DMS153 treated with DMSO at 0.1 percent for 48 hours (cell line): Measurements from ENCODE around the gene SECTM1.

Experiments used
- DNase-seq: peaks from one replicate; lab custom pipeline; 2025; ENCODE audit not compliant: unreplicated experiment; lab: John Stamatoyannopoulos, UW

Gene SECTM1

GRCh38 chr17:82329683-82330321 is 3.8 kb downstream of the SECTM1 start:
- no peak for DNase-seq

DNA sequence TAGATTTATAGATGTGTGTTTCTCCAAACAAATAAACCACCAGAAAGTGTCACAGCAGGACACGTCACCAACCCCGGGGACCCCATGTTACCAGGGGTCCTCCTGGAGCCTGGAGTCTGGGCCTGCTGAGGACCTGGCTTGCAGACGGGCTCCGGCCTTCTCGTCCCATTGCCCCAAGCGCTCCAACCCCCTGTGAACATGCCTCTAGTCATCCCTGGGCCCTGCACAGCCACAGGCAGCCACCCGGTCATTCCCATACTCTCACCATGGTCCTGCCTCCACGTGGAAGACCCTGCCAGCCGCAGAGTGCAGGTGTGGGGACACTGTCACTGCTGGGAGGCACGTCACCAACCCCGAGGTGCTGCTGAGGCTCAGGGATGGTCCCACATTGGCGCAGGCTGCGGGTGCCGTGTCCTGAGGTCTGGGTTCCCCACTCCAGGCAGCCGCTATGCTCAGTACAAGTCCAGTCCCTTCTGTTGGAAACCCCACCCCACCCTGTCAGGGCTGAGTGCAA is 4.5 kb downstream of the SECTM1 start:
- no peak for DNase-seq

DNA sequence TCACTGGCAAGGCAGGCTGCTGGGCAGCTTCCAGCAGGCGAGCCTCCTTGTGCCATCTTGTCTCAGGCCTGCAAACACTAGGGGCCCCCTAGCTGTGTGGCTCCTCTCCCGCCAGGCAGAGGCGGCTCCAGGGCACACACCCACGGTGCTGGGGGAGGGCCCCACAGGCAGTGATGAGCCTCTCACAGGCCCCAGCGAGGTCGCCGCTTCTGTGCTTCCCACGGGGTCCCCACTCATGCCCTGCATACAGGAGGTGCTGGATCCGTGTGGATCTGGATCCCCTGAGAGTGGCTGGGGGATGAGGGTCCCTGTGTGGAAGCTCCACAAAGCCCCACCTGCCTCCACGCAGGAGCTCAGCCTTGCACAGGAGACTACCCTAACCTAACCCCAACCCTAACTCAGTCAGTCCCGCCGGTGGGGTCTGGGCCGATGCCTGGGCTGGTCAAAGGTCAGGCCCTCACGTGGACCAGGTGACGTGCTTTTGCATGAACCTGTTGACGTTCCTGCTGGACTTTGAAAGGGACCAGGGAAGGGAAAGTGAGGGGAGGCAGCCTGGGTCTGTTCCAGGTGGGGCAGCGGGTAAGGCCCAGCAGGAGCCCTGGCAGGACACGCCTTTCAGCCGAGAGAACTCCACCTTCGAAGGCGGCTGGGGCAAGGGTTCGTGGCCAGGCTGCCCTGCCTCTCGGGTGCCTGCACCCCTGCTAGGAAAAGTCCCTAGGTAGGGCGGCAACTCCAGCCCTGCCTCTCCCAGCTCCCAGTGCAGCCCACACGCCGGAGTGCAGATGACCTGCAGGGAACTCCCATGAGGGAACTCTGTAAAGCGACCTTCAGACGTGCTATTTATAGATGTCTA is 5.2 kb downstream of the SECTM1 start:
- no peak for DNase-seq

DNA sequence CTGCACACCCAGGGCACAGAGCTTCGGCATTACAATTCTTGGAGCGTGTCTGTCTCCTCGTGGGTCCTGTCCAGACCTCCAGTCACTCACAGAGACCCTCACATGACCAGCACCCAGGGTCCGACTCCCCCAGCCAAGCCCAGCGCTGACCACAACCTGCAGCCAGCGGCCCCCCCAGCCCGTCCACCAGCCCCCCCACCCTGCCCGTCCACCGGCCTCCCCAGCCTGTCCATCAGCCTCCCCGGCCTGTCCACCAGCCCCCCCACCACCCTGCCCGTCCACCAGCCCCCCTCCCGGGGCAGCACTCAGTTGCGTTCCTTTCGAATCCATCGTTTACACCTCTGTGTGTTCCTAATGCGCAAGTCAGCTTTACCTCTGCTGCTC is 5.8 kb downstream of the SECTM1 start:
- DNase-seq = no peak

- no peak for DNase-seq
These were observed 6.3 kb downstream of the SECTM1 start for GRCh38 chr17:82327289-82327688.

DNA sequence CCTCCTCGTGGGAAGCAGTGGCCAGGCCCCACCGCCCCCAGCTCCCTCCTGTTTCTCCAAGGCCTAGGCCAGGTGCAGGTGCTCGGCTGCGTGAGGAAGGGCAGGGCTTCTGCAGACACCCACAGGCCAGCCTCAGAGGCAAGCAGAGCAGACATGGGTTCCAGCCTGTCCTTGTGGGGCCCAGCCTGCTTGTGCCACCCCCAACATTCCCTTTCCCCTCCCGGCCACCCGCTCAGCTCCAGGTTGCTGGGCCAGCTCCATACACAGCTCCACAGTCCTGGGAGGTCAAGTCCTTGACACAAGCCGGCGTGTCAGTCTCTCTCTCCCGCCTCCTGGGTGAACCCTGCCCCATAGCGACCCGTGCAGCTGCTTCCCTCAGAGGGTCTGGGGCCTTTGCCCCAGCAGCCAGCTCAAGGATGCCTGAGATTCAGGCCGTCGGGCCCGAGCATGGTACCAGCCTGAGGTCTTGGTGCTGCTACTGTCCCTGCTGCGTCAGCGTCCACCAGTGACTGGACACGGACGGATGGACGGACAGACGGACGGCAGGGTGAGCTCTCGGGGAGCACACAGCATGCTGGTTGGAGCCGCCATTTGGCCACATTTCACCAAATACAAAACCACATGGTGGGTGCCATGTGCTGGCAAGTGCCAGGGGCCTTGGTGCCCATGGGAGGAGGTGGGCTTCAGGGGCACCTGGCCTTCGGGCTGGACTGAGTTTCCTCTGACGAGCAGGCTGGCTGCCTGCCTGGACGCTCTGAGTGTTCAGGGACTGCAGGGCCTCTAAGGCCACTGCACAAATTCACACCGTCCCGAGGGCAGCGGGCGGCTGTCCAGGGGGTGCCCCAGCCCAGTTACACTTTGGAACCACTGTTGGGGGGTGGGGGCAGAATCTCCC is 8.0 kb downstream of the SECTM1 start:
- no peak for DNase-seq

DNA sequence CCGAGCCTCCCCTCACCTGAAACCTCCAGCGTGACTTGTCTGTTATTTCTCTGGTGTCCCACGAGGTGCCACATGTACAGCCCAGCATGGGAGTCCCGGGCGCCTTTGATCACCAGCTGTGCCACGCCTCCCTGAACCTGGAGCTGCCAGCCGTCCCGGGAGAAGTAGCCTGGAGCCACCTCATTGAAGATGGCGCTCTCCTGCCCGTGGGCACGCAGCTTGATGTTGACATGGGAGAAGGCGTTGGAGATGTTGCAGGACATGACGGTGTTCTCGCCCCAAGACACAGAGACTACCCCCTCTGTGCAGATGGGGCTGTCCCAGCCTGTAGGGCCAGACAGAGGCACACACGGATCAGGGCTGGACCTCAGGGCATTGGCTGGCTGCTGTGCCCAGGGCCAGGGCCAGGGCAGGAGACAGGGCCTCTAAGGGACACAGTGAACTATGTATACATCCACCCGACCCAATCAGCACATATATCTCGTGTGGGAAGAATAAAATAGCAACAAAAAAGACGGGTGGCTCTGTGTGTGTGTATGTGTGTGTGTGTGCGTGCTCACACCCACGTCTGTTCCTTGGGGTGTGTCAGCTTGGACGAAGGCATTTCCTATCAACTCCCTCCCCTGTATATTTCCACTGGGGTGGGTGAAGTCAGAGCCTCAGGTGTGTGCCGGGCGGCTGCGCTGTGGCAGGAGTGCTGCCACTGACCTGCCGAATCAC is 8.8 kb downstream of the SECTM1 start:
- no peak for DNase-seq

GRCh38 chr17:82323514-82324234 is 9.9 kb downstream of the SECTM1 start:
- DNase-seq = no peak

GRCh38 chr17:82322526-82323453 is 10.8 kb downstream of the SECTM1 start:
- DNase-seq = no peak

DNA sequence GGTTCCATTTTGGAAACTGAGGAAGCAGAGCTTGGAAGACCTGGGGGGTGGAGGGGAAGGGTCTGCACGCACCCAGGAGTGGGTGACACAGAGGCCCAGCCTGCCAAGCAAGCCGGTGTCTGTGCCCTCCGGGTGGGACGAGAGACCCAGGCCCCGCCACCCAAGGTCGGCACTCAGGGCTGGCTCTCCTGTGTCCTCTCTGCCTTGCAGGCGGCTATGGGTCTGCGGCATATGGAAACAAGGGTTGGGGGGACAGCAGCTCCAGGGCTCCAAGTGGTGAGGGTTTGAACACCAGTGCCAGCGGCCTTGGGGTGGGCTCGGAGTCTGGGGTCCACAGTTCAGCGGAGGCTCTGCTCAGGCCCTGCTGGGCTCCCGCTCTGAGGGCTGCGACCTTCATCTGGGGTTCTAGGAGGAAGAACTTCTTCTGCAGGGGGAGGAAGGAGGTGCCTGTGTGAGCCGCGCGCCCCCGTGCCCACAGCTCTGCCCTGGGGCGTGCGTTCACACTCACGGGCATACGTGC is 11.6 kb downstream of the SECTM1 start:
- no peak for DNase-seq

GRCh38 chr17:82320956-82321927 is 12.3 kb downstream of the SECTM1 start:
- no peak for DNase-seq

GRCh38 chr17:82320140-82320840 is 13.3 kb downstream of the SECTM1 start:
- DNase-seq = no peak

GRCh38 chr17:82319619-82320062 is 13.9 kb downstream of the SECTM1 start:
- DNase-seq = no peak

DNA sequence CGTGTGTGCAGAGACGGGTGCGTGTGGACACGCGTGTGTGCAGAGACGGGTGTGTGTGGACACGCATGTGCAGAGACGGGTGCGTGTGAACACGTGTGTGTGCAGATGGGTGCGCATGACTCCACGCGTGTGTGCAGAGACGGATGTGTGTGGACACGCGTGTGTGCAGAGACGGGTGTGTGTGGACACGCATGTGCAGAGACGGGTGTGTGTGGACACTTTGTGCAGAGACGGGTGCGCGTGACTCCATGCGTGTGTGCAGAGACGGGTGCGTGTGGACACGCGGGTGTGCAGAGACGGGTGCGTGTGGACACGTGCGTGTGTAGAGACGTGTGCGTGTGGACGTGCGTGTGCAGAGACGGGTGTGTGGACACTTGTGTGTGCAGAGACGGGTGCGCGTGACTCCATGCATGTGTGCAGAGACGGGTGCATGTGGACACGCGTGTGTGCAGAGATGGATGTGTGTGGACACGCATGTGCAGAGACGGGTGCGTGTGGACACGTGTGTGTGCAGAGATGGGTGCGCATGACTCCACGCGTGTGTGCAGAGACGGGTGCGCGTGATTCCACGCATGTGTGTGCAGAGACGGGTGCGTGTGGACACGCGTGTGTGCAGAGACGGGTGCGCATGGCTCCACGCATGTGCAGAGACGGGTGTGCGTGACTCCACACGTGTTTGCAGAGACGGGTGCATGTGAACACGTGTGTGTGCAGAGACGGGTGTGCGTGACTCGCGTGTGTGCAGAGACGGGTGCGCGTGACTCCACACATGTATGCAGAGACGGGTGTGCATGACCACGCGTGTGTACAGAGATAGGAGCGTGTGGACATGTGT is 14.6 kb downstream of the SECTM1 start:
- no peak for DNase-seq

DNA sequence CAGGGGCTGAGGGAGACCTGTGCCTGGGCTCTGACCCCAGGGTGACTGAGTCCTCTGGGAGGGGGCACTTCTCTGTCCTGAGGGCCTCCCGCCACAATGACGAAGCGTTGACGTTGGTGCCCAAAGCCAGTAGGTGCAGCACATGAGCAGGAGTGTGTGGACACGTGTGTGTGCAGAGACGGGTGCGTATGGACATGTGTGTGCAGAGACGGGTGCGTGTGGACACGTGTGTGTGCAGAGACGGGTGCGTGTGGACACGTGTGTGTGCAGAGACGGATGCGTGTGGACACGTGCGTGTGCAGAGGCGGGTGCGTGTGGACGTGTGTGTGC is 15.4 kb downstream of the SECTM1 start:
- DNase-seq = no peak
